NCI-H446 (cell line): ENCODE data around the gene IL1RAP.

Experiments
- DNase-seq, 2 experiments: peaks; one replicate each; lab custom pipeline; 2025; lab: John Stamatoyannopoulos, UW

Gene IL1RAP

DNA sequence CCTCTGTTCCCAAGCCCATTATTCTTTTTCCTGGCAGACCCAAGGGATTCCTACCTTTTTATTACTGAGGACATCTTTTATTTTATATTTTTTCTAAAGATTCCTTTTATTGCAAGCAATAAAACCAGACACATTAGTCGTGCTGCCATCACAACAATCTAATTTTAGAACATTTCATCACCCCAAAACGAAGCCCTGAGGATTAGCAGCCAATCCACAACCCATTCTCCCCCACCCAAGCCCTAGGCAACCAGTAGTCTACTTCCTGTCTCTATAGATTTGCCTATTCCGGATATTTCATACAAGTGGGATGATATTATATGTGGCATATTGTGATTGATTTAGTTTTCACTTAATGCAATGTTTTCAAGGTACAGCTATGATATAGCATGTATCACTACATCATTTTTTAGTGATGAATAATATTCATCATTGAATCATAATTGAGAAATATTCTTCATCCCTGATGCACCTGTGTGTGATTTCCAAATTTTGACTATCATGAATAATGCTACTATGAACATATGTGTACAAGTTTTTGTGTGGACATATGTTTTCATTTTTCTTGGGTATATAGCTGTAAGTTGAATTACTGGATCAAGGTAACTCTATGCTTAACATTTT is 65.7 kb downstream of the IL1RAP start:
- no peak for DNase-seq

DNA sequence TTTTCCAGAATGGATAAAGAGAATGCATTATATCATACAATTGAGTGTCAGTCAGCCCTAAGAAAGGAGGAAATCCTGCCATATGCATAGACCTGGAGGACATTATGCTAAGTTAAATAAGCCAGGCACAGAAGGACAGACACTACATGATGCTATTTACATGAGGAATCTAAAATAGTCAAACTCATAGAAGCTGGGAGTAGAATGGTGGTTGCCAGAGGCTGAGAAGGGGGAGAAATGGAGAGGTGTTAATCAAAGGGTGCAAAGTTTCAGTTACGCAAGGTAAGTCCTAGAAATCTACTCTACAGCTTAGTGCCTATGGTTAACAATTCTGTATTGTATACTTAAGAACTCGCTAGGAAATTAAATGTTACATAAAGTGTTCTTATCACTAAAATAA is 66.5 kb downstream of the IL1RAP start:
- DNase-seq, result no peak

DNA sequence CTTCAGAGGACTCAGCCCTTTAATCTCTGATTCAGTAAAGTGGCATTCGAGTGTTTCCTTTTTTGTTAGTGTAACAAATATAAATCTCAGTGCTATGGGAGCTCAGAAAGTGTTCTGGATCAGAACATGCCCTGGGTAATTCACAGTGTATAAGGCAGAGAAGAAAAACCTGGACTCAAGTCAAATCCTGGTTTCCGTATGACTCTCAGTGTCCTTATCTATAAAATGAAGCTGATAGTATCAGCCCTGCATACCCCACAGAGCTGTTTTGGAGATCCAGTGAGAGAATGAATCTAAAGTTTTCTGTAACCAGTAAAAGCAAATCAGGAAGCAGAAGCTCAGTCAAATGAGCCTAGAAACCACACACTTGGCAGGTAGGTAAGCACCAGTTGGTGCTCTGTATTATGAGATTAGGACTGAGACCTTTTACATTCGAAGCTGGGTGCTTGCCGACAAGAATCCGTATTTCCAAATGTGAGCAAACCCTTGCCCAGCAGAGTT is 67.2 kb downstream of the IL1RAP start:
- DNase-seq, result no peak

DNA sequence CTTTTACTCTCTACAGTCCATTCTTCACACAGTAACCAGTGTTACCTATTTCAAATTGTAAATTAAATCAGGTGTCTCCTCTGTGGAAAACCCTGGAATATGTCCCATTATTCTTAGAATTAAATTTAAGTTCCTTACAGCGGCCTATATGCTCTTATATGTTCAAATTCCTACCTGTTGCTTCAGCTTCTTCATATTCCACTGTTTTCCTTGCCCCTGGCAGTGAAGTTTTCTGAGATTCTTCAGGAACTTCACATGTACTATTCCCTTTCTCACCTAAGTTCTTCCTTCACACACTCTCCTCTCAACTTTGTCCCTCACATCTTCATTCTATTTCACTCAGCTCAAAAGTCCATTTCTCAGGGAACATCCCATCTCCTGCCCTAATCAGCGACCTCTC is 68.8 kb downstream of the IL1RAP start:
- DNase-seq, result no peak

DNA sequence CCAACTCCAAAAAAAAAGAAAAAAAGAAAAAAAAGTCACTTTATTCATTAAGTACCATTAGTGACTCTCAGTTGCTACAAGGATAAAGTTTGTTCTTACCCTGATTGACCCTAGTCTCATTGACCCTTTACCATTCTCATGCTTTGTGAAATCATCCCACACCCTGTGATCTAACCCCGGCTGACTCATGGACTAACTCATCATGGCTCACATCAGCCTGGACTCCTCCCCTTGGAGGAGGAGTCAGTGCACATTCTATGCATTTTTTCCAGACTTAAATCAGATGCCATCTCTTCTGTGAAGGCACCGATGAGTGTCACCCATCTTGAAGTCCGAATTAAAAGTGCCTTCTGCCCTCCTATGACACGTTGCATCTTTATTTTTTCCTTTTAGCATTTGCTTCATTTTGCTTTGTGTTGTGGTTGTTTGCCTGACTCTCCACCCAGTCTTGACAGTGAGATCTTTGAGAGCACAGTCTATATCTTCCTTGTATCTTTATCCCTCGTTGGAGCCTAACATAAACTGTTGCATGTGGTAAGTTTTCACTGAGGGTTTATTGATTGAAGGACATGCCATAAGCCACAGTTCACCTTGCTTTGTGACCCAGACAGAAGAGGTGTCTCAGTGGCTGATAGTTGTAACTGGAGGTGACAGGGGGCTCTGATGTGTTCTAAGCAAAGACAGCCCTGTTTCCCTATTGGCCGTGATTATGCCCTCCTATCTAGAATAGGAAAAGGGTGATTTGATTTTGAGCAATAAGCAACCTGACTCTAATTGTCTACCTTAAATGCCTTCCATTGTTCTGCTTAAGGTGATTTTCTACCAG is 72.1 kb downstream of the IL1RAP start:
- DNase-seq, result no peak

DNA sequence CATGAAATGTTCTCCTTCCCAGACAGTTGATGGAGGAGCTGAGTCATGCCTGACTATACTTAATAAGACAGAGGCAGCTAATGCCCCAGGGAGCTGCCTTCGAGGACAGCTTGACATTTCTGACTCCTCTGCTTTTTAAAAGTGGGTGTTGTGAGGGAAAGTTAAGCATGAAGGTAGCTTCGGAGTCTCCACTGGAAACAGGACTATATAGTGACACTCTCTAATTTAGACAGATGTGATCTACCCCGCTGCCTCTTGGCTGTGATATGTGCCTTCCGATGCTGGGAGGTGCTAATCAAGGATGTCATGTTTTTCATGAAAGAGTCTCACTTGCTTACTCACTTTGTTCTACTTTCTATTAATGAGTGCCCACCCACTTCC is 72.7 kb downstream of the IL1RAP start:
- no peak for DNase-seq

DNA sequence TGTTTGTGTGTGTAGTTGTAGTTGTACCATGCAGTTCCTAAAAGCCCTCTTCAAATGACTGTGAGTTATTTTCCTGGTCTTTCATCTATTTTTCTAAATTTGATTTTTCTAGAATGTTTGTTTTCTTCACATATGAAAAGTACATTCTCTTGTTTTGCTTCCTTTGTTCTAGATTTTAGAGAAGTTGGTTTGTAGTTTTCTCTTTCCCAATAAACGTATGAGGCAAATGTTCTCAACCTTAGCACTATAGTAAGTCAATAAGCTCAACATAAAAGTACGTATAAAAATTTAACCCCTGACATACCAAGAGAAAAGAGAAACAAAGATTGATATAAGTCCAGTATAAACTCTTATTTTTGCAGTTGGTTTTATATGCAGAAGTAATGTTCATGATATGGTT is 74.7 kb downstream of the IL1RAP start:
- DNase-seq, result no peak

DNA sequence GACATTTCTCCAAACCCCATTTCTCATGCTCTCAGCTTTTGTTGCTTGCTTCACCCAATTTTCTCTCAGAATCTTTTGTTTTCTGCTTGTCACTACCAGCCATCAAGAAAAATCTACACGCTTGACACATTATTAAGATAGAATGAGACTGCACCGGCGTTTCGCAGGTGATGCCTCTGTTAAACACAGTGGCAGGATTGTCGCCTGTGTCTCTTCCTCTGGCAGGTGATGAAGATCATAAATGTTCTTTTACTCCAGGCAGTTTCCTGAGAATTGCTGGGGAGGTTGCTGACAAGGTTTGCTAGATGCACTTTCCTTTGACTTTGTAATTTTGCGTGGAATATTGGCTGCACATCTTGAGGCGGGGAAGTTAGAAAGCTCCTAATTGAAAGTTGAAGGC is 75.4 kb downstream of the IL1RAP start:
- DNase-seq, result no peak

DNA sequence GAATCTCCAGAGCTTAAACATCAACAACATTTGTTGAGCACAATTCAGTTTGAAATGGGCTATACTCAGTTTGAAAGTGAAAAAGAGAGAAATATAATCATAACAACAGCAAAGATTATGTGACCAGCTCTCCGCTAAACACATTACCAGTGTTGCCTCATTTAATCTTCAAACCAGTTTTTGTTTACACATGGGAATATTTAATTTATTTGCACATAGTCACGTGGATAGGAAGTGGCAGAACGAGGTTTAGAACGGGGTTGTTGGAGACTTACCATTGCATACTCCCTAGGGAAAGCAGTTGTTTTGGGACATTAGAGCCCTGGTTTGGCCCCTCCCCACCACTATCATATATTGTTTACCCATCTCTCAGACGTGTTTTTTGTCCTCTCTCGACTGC is 77.2 kb downstream of the IL1RAP start:
- DNase-seq, result no peak

DNA sequence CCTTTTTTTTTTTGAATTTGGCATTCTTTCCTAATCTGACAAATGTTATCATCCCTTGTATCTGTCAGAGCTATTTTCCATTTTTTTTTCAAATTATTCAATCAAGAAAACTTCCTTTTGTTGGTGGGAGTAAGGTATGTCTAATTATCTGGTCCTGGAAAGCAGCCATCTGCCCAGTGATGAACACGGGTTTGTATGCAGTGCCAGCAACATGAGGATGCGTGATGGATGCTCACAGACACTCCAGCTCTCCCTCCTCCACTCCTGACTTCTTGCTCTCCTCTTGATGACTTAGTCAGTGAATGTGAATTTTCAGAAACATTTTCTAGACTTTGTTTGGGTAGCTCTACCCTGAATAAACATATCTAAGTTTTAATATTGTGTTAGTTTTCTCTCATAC is 79.2 kb downstream of the IL1RAP start:
- no peak for DNase-seq

DNA sequence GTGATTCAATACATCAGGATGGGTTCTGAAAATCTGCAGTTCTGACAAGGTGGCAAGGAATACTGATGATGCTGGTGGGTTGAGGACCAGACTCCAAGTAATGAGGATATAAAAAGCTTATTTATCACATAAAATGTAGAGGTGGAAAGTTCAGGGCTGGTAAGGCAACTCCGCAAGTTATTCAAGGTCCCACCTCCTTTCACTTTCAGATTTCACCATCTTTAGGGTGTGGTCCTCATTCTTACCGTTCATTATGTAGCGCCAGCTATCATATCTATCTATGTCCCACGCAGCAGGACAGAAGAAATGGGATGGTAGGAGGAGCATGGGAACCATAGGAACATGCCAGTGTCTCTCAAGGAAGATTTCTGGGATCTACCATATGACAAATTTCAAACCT is 80.3 kb downstream of the IL1RAP start:
- no peak for DNase-seq

DNA sequence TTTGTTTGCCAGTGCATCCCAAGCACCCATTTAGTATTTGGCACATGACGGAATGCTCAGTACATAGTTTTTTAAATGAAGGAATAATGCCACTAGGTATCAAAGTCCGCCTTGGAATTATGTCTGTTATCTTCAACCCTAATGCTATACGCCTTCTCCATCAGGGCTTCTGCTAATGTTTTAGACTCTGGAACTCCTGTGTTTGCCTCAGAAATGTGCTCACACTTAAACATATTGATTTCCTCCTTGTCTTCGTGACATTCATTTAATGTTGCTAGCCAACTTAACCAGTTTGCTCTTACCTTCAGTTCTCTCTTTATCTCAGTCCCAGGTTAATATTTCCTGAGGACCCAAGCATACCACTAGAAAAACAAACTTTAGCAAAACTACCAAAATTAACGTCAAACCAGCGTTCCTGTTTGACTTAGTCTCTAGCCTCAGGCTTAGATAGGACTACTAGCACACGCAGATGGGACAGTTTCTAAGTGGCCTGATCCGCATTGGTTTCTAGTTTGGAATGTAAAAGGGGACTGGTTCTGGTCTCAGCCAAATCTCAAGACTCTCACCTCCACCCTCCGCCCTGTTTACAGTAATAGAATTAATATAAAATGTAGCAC is 81.4 kb downstream of the IL1RAP start:
- no peak for DNase-seq

DNA sequence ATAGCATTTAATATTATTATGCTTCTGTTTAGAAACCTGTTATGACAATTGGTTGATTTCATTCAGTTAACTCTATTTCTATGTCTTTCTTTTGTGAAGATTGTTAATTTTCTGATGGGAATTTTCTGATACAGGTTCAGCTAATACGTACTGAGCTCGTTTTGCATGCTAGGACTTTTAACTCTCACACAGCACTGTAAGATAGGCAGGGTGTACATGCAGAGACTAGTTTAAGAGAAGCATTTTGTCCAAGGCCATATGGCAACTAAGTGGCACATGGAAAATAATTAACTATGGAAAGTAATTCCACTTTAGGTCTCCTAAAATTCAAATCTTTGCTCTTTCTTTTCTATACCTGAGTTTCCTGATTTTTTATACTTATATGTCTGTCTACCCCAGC is 81.9 kb downstream of the IL1RAP start:
- no peak for DNase-seq

DNA sequence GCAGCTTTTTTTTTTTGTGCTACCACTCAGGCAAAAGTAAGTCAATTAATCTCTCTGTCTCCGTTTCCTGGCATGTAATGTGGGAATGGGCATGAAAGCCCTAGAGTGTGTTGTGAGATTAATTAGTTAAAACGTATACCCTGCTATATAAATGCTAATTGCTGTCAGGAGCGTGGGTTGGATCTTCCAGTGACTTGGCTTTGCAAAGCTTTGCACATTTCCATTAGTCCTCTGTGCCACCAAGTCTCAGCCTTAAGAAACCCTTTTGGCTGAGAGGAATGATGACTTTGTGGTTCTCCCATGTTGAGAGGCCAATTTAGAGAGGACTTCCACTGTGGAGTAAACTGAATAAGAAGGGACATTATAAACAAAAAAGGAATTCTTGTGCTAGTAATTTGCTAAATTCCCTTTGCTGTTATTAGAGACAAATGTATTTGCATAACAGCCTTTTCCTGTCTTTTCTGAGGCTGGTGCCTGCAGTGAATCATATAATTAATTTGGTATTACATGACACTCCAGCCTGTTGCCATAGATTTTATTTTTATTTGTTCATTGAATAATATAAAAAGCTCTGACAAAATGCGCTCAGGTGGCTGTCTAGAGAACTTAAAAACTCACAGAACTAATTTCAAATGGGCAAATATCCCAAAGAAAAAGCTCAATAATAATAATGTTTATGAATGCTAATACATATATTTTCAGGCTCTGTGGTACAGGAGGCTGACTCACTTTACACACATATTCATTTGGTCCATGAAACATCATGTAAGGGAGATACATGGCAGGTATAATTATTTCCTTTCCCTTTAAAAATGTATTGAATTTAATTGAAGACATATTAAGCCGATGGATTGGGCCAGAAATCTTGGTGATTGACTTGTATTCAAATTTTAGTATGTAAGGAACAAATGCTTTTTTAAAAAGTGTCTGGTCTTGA is 82.7 kb downstream of the IL1RAP start:
- no peak for DNase-seq

DNA sequence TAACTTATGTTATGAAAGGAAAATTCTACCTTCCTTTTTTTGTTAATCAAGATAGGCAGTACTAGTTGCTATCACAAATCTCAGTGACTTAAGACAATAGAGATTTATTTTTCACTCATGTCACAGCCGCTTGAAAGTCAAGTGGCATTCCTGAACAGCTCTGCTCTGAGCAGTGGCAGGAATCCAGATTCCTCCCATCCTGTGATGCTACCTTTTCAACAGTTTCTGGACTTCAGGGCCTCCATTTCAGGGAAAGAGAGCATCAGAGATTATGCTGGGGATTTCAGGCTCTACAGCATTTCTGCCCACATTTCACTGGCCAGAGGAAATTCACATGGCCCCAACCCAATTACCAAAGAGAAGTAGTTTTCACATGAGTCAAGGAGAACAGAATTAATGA is 83.4 kb downstream of the IL1RAP start:
- no peak for DNase-seq

DNA sequence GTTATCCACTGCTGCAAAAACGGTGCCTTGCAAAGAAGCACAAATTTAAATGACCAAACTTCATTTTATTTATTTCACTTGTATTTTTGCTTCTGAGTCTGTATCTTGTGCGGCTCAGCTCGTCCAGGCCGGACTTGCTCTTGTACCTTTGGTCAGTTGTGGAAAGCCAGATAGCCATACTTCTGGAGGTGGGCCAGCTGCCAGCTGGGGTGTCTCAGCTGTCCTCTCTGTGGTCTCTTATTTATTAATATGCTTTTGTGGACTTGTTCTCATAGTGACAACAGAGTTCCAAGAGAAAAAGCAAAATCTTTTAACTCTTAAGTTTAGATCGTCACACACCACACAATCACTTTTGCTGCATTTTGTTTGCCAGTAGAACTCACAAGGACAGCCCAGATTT is 87.7 kb downstream of the IL1RAP start:
- DNase-seq, result no peak

DNA sequence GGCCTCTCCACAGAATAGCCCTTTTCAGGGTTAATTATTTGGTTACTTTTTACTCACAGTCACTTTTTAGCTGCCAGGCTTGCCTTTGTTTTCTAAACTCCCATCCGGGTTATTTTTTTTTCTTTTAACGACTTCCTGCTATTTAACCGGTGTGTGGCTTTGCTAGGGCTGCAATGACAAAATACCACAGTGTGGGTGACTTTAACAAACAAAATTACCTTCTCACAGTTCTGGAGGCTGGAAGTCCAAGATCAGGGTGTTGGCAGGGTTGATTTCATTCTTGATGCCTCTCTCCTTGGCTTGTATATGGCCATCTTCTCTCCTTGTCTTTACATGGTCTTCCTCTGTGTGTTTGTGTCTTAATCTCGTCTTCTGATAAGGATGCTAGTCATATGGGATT is 91.5 kb downstream of the IL1RAP start:
- no peak for DNase-seq

DNA sequence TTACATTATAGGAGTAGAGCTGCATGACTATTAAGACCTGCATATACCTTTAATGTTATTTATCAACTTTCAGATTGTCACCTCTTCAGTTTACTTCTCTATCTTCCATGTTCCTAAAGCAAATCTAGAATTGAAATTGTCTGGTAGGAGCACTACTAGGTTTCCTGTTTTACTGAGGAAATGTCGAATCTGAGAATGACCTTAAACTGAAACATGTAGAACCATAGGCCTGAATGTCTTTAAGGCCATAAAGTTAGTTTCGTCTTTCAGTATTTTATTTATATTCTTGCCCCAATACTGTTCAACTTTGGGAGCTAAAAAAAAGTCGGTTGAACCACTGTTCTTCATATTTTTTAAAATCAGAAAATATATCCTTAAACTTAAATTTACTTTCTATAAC is 92.7 kb downstream of the IL1RAP start:
- no peak for DNase-seq

DNA sequence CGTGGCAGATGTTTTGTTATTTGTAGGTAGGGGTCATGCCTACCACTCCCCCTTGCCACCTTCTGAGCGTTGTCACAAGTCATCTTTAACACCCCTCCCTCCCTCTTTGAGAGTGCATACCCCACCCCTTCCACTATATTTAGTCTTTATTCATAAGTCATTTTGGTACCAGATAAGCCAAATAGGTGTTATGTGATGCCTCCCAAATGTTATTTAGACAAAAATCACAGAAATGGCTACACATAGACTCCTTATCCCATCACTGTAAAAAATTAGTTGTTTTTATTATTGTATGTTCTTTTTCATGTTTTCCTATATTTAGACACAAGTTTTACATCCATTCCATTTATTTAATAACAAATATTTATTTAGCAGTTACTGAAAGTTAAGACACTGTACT is 93.1 kb downstream of the IL1RAP start:
- DNase-seq, result no peak

DNA sequence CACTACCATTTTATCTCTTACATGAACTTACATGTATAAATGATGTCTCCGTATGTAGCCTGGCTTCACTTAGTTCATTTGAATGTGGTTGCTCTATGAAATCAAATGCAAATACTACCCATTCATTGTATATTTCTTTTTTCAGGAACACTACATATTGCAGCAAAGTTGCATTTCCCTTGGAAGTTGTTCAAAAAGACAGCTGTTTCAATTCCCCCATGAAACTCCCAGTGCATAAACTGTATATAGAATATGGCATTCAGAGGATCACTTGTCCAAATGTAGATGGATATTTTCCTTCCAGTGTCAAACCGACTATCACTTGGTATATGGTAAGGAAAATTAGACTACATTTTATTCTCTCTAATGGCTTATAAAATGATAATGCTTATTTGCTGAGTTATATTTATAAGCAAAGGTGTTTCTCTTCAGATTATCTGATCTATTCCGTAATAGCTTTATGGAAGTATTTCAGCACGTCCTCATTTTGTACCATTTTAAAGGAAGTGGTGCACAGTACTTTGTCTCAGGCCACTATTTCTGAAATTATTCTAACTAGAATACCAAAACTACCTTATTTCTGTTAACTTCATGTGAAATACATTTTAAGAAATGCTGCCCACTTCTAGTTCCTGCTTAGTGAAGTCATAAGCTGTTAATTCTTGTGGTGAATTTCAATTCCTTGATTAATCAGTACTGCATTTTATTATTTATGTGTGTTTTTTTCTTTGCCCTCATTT is 95.1 kb downstream of the IL1RAP start:
- no peak for DNase-seq

DNA sequence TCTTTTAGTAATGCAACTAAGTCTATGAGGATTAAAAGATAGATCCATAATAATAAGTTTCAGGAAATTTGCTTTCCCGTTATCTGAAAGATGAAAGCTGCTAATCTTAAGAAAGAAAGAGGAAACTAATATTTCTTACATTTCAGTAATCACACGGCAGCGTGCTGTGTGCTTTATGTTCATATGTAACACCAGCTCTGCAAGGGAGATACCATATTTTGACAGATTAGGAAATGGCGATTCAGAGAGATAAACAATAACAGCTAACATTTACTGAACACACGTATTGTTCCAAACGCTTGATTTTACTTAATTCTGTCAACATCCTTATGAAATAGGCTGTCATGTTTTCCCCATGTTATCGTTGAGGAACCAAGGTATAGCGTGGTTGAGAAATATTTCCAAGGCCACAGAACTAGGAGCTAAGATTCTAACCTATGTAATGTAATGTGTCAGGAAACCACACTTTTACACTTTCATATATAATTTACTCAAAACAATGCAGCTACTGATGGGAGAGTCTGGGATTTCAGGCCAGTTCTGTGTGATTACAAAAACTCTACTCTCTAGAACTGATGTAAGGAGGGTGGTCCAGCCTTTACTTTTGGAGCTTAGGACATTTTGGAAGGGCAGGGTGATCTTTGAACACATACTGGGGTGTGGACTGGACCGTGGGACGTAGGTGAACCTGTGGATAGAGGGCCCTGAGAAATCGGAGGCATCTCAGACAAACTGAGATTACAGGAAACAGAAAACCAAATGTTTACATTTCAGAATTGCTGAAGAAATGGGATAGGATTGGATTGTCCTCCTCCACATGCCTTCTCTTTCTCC is 100.6 kb downstream of the IL1RAP start:
- DNase-seq, result no peak
